Islet of Langerhans (tissue), 1 donor: Measurements from ENCODE around the gene SLC38A6.
A peak's percentile ranks its signal among the peaks of the same experiment; 100 is the strongest.

Experiments
- FAIRE-seq: peaks from one replicate; lab custom pipeline; 2011; peaks lifted over from hg19 to GRCh38; lab: Jason Lieb, UNC

The SLC38A6 gene

DNA sequence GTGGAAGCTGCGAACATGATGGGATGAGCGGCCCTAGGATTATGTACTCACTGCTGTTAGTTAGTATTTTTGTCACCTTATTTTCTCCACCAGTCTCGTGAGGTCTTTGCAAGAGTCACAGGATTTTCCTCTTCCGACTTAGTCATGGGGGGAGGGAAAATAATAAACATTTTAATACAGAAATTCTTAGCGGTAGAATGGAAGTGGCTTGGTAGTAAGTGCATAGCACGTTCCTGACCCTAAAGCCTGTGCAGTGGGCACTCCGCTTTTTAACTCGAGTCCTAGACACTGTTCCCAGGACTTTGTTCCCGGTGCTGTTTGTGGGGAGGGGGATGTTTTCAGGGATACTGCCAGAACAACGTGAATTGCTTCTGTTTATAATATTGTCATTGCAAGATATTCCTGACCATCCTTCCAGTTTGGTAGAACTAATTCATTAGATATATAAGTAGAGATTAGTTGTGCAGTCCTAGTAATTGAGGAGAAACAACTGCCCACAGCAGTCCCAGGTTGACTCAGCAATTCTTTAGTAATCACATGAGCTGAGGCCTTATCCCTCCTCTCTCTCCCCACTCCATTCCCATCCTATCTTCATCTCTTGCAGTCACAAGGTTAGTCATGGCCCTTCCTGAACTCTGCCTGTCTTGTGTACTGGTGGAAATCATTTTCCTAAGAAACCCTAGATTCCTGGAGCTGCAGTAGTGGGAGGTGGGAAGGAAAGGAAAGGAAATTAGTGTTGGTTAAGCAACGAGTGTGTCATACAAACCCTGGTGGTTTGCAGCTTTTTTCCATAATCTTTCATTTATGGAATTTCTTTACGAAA is 799 bp downstream of the SLC38A6 start:
- no peak for FAIRE-seq

DNA sequence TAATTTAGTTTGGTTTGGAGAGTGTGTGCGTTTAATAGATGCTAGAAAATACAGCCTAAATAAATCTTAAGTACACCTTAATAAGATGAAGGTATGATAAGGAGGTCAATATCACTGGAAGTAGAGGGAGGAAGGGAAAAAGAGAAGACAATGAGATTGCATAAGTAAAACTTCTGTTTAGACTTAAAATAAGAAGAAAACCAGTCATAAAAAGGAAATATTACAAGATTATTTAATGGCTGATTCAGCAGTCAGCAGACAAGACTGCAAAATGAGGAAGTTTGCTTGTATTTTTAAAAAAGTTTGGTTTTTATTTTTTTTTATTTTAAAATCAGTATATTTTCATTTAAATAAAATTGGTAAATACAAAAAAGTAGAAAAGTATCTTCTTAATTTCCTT is 3.2 kb downstream of the SLC38A6 start:
- FAIRE-seq: no peak

- FAIRE-seq: no peak
Measured at GRCh38 chr14:60986500-60986899, 5.5 kb downstream of the SLC38A6 start.

DNA sequence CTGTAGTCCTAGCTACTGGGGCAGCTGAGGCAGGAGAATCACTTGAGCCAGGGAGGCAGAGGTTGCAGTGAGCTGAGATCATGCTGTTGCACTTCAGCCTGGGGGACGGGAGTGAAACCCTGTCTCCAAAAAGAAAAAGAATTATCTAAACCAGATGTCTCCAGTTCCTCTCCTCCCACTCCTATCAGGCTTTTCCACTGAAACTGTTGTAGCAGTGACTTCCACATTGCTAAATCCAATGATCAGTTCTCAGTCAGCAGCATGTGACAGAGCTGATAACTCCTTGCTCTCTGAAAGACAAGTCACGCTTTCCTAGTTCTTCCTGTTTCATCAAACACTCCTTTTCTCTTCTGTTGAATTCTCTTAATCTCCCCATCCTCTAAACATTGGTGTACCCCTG is 8.6 kb downstream of the SLC38A6 start:
- FAIRE-seq: no peak

DNA sequence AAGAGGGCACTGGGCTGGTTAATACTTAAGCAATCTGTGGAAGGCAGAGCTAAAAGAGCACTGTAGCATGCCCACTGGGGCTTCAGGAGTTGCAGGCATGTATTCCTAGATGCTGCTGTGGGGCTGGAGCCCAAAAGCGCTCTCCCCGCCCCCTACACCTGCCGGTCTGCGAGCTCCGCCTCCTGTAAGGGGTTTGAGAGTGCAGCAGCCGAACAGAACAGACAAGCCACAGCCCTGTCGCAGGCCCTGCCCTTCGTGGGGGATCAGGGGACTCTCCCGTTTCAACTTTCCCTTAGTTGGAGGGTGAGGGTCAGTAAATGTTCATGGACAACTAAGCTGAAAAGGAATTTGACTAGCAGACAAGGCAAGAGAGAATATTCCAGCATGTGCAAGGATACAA is 17.6 kb downstream of the SLC38A6 start:
- no peak for FAIRE-seq

GRCh38 chr14:60999536-60999935 is 18.5 kb downstream of the SLC38A6 start:
- no peak for FAIRE-seq

DNA sequence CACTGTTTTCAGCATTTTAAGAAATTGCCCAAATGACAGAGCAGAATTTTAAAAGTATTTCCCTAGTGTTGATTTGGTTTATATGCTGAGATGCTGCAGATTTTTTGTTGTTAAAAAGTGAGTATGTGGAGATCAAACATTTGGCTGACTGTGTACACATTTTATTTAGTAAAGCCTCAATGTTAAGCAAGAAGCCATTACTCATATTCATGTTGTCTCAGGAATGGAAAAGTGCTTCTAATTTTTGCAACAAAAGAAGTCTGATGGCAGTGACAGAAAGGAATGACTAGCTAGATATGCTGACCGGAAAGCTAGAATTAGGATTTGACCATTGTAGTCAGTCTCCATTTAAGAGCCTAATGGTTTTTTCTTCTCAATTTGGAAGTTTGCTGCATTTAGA is 22.5 kb downstream of the SLC38A6 start:
- no peak for FAIRE-seq

- FAIRE-seq: no peak
Measured at GRCh38 chr14:61019537-61019936, 38.5 kb downstream of the SLC38A6 start.

- FAIRE-seq: peak; percentile 96
Measured at GRCh38 chr14:61025251-61026223, 44.5 kb downstream of the SLC38A6 start.

GRCh38 chr14:61026526-61026925 is 45.5 kb downstream of the SLC38A6 start:
- no peak for FAIRE-seq

- FAIRE-seq: no peak
Measured at GRCh38 chr14:61031026-61031425, 50.0 kb downstream of the SLC38A6 start.

GRCh38 chr14:61033054-61033453 is 52.0 kb downstream of the SLC38A6 start:
- no peak for FAIRE-seq

DNA sequence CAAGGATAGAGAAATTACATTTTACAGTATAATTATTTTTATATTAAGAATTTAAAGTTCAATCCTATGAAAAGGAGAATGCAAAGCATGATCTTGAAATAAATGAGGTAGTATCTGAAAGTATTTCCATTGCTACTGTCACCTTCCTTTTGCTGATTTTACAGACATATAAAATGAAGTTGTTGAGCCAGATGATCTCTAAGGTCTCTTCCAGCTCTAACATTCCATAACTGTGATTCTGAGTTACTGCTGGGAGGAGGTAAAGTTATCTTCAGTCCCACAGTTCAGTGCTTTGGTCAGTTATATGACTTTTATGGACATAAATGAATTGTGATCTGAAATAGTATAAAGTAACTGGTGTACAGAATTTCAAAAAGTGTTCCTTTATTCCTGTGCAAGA is 52.8 kb downstream of the SLC38A6 start:
- no peak for FAIRE-seq

DNA sequence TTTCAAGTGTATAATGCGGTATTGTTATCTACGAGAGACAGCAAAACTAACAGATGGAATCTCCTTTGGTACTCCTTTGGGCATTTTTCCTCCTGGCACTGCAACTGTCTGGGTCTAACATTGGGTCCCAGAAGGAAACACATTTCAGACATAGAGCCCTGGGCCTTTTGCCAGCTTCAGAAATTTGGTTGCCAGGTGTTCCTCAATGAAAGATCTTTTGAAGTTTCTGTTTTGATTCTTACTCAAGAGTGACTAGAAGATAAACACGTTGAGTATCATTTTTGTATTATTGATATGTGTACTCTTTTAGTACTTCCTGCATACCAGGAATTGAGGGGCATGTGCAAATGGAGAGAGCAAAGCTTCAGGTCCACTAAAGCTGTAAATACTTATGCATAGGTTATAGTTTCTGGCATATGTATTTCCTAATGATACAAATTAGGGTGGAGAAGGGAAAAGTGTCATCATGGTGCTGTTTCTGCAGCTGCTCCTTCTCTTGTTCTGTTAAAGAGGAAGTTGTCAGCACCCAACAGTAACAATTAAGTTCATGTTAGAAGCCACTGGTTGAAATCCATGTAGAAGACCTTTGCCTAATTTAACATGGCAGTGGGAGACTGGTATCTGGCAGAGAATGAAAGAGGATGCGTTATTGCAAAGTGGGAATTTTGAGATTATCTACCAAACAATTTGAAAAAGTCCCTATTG is 53.5 kb downstream of the SLC38A6 start:
- no peak for FAIRE-seq

DNA sequence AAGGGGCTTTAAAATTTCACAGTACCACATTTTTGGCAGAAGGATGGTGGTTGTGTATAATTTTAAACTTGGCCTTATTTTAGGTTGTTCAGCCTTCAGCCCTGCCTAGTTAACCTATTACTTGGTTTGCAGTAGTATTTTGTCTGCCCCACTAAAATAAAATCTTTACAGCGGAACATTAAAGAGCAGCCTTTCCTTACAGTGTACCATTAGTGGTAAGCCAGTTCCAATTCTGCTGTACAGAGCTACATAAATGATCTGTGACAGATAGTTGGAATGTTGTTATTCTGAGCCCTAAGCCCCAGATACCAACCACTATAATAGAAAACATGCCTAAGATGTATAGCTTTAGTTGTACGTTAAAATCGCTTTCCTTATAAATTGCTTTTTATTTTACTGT is 56.2 kb downstream of the SLC38A6 start:
- FAIRE-seq: no peak

GRCh38 chr14:61041704-61042103 is 60.7 kb downstream of the SLC38A6 start:
- FAIRE-seq: no peak

- FAIRE-seq: no peak
Measured at GRCh38 chr14:61042220-61042619, 61.2 kb downstream of the SLC38A6 start.

DNA sequence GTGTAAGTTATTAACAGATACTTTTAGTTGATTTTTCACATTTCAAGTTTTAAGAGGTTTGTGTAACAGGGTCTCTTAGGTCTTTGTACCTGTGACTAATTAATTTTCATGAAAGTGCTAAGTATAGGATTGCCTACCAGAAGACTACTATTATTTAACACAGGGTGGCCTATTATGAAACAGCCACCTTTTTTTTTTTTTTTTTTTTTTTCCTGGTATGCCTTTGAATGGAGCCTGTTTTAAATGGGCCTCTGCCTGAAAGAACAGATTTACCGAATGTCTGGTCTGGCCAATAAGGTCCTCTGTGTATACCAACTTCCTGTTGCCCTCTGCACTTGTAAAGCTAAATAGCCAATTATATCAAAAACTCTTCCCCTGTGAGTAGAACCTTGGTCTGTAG is 62.5 kb downstream of the SLC38A6 start:
- no peak for FAIRE-seq

DNA sequence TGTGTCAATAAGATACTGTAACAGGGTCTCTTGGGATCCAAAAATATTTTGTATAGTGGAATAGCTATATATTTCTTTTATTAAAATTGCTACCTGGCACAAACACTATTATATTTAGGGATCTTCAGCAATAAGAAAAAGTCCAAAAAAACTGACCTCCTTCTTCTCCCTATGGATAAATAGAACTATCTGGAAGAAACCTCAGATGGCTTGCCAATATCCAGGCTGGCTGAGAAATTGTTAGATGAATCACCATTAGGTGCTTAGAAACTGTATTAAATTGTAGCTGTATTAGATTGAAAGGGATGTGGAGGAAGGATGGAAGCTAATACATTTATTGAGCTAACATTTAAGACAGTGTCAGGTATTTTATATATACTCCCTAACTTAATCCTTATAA is 66.0 kb downstream of the SLC38A6 start:
- FAIRE-seq: no peak

DNA sequence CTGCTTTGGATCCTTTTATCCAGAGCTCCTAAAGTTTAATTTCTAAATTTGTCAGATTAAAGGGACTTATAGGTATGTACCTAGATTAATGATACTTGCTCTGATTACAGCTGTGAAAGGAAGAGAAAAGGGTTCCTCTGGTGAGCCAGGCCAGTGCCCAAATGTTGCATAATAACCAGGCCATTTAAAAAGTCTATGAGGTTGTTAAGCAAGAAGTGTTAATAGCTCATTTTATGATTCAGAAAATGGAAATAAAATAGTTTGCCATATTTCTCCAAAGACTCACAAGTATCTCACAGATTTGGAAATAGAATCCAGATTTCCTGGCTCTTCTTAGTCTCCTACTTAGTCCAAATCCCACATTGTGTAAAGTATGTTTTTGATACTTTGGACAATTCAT is 67.6 kb downstream of the SLC38A6 start:
- no peak for FAIRE-seq

DNA sequence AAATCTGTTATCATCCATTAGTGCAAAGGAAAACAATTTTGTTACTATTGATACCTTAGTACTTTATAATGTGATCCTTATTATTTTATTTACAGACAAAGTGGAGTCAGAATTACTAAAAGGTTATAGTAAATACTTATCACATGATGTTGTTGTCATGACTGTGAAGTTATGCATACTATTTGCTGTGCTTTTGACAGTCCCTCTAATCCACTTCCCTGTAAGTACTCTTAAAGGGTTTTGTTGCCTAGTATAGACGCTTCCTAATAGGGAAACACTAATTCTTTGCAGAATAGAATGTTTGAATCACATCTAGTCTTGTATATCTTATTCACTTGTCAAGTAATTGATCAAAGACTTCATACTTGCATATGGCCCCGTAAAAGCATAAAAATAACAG is 69.4 kb downstream of the SLC38A6 start:
- no peak for FAIRE-seq

- no peak for FAIRE-seq
Measured at GRCh38 chr14:61051051-61051450, 70.0 kb downstream of the SLC38A6 start.

GRCh38 chr14:61051621-61052020 is 70.6 kb downstream of the SLC38A6 start:
- no peak for FAIRE-seq
